ENCODE data around the gene SMIM12. TPM values are rescaled to one million over a fixed set of nuclear protein-coding genes. Genes with fewer than 3 reads are reported as not detected.
"Not testable (repeated sequence)": the region's sequence is repeated elsewhere in the genome, so short reads cannot be mapped to it uniquely, and the experiment has no call there.

Gene SMIM12
- polyA plus RNA-seq, 4 donors = 29.9 to 39.0 (median 34.9) TPM

DNA sequence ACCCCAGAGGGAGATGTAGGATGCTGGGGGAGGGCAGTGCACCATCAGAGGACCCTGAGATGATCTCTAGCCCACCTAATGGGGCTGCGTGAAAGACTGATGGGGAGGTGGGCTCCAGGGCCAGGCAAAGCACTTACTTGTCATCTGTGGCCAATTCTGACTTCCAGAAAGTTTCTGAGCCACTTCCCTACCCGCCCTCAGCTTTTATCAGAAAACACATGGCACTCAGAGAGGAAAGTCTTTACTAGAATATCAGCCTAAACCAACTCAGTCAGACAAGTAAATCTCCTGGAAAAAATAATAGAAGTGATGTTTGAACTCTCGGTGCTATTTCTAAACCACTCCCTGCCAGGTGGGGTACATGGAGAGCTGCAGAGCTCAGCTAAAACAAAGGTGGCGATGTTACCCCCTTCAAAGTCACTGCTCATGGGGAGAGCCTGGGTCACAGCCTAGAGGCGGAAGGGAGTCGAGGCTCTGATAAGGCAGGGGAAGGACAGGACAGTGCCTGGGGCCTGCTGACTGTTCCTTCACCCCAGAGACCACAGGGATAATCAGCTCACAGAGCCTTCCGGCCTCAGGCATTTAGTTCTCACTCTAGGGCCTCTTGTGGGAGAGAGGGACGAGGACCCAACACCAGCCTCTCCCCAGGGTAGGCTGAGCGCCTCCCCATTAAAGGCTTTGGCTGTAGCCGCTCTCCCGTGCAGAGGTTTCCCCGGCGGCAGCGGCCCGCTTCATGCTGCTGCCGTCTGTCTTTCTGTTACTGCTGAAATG lies 14.2 kb downstream of the SMIM12 start:
- no peak for DNase-seq (ENCODE audit: low read depth in 4 of 4, low spot score in 3 of 4)

DNA sequence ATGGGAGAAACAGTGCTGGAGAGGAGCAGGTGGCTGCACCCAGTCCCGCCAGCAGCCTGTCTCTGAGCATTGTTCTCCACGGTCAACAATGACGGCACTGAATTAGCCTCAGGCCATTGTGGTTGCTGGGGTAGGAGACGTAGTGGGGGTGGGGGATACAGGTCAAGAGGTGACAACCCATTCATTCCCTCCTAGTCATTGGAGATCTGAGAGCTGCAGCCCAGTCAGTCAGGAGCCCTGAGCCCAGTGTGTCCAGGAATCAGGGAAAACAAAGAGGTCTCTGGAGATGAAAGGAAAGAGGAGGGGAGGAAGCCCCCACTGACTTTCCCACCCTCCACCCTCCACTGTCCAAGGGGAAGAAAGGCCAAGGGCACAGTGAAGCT lies 15.3 kb downstream of the SMIM12 start:
- no peak for DNase-seq (ENCODE audit: low read depth in 4 of 4, low spot score in 3 of 4)

DNA sequence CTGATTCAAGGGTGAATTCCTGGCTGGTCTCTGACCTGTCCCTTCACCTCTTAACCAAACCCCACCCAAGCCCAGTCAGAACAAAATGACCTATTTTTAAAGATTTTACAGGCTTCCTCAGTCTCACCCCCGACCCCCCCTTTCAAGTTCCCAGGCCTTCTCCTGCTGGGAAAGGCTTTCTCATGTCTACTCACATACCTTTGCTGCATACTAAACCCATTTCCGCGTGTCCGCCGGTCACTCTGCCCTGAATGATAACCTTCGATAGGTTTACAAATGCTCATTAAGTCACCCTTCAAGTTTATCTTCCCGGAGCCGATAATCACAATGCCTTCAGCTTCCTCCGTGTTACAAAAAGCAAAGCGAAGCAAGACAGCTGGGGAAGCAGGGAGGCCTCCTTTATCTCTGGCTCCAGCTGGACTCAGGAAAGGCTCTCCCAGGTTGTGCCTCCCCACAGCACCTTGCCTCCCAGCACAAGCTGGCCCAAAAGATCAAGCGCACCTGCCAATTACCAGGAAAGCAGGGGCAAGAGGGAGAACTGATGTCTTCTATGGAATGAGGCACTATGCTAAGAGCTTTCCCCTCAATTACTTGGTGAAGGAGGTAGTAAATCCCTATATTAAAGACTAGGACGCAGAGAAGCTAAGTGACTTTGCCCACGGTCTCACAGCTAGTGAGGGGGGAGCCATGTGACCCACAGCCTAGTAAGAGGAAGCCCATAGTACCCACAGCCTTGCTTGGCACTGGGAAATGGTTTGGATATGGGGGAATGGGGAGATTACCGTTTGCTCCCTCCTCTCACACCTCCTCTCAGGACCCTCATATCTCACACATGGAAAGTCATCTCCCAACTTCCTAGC lies 15.9 kb downstream of the SMIM12 start:
- DNase-seq (ENCODE audit: low read depth in 4 of 4, low spot score in 3 of 4) = no peak

DNA sequence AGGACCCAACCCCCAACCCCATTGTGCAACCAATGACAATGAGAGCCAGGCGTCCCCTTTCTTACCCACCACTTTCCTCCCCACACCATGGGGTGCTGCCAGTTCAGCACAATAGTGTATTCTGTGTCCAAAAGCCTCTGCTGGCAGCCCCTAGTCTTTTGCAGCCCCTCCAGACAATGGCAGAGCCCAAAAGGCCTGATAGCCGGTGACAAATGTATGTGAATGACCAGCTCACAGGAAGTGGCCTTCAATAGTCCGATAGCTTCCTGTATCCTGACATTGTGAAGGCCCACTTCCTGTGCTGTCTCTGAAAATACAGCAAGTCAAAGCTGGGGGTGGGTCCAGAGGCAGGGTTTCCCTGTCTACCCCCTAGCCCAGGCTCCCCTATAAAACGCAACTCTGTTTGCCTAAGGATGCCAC lies 16.6 kb downstream of the SMIM12 start:
- no peak for DNase-seq (ENCODE audit: low read depth in 4 of 4, low spot score in 3 of 4)

DNA sequence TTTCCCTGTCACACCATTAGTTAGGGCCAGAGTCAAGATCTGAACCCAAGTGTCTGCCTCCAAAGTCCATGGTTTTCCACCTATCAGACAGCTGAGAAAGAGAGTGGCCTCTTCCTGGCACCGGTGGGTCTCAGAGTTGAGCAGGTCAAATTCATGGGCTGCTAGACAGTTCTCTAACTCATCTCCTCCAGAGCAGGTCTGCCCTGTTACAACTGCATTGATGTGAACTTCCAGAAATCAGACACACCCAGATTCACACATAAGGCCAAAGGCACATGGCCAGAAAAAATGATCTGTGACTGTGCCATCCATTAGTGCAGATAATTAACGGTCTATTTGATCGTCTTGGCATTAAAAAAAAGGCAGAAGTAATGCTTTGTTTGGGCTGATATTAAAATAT lies 17.5 kb downstream of the SMIM12 start:
- no peak for DNase-seq (ENCODE audit: low read depth in 4 of 4, low spot score in 3 of 4)

DNA sequence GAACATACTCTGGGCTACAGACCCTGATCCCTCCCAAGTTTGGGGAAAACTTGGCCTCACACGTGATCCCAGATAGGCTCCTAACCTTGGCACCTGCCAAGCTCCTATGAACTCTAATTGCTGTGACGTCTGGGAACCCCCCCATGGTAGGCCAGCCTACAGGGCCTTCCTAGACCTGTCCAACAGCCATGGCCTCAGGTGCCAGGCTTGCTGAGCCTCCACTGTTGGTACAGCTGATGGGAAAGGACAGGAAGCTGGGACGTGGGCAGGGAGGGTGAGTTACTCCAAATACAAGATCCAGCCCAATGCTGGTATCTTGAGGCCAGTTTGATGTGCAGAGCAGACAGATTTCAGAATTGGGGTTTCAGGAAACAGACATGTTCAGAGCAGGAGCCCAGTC lies 19.1 kb downstream of the SMIM12 start:
- no peak for DNase-seq (ENCODE audit: low read depth in 4 of 4, low spot score in 3 of 4)

DNA sequence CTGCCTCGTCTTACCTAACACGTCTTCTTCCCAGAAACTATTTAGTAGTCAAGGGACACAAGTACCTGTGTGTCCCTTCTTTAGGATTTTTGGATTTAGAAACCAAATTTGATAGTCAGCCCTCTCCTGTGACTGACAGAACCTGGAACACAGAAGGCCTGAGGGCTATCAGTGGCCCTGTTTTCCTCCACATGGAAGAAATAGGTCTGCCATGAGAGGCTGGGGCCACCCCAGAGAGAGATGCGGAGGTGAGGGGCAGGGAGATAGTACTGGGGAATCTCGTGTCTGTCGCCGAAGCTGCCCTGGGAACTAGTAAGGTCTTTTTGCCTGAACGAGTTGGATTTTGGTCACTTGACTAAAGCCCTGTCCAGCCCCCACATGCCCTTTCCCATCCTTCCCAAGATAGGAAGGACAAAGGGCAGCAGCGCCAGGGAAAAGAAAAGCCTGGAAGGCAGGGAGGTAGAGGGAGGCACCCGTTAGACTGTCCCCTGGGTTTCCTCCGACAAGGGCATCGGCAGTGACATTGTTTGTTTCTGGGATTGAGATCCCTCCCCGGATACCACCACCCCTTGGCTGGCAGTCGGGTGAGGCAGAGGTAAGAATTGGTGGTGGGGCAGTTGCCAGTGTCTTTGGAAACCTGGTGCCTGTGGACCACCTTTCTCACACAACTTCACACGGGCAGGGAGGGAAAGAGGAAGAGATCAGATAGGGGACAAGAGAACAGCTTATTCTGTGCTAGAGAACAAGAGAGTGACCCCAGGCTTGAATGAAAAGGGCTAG lies 19.8 kb downstream of the SMIM12 start:
- no peak for DNase-seq (ENCODE audit: low read depth in 4 of 4, low spot score in 3 of 4)

DNA sequence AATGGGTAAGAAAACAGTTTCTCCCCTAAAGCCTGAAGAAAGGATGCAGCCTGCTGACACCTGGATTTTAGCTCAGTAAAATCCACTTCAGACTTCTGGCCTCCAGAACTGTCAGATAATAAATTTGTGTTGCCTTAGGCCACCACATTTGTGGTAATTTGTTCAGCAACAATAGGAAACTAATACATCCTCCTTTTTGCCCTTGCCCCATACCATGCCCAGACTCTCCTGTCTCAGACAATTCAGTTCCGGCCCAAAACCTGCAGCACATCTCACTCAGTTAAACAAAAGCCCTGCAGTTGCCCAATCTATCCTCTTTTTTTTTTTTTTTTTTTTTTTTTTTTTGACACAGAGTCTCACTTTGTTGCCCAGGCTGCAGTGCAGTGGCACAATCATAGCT lies 25.8 kb downstream of the SMIM12 start:
- no peak for DNase-seq (ENCODE audit: low read depth in 4 of 4, low spot score in 3 of 4)

DNA sequence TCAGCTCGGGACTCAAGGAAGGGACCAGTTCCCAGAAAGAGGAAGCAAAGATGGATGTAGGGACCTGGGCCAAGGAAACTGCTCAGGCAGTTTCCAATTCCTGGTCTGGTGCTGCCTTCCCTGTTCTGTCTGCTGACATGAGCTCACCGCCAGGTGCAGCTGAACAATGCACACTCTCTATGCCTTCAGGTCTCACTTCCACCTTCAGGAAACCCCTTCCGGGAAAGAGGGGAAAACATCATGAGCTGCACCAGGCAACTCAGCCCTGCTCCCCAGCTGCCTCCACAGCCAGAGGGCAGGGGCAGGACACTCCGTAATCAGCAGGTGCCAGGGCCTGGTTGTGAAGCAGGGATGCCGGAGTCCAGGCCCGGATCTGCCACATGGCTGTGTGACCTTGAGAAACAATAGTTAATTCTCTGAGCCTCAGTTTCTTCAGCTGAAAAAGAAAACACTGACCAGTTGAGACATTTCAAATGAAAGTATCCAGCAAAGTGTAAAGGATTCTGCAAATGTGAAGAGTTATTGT lies 27.8 kb downstream of the SMIM12 start:
- DNase-seq (ENCODE audit: low read depth in 4 of 4, low spot score in 3 of 4) = no peak

DNA sequence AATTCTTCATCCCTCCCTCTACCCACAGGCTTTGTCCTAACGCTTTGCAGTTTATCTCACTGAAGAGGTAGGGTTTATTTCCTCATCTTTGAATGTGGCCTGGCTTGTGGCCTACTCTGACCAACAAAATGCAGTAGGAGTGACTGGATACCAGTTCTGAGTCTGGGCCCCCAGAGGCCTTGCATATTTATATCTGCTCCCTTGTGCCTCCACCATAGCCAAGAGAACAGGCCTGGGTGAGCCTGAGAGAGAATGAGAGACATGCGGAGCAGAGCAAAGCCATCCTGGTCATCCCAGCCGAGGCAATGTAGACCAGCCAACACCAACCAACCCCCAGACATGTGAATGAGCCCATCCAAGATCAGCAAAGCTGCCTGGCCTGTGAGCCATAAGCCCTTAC lies 30.3 kb downstream of the SMIM12 start:
- DNase-seq (ENCODE audit: low read depth in 4 of 4, low spot score in 3 of 4) = no peak

DNA sequence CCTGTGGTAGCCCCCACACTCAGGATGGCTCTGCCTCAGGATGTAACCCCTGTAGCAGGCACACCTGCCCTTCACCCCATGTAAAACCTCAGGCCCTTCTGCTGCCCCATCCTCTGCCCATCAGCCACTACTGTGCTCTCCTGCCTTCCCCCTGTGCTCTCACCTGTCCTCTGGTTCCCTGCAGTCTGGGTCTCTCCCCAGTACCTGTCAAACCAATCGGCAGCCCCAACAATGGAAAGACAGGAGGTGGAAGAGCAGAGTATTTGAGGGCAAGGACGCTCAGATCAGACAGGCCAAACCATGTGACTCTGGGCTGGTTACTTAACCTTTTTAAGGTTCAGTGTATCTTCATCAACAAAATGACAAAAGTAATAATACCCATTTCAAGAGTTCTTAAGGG lies 30.9 kb downstream of the SMIM12 start:
- DNase-seq (ENCODE audit: low read depth in 4 of 4, low spot score in 3 of 4) = no peak

DNA sequence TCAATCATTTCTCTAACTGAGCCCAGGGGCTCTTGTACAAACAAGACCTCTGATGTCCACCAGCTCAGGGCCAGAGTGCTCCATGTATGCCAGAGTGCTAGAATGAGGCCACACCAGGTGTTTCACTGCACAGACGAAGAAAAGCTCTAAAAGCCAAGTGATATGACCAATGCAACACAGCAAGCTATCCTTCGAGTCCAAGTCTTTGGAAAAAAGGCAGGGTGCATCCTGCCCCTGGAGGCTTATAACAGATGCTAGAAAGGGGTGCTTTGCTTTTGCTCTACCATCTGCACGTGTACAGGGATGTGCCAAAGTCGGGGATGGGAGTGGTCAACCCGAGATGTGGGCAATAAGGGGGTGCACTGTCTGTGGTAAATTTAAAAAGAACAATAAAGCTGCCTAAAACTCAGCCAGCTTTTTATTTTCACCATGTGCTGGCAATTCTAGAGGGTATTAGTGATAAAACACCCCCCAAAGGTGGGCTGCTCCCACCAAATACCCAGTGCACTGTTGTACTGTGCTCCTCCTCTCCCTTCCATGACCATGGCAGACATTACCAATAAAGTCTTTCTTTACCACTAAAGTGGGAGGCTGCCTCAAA lies 32.1 kb downstream of the SMIM12 start:
- no peak for DNase-seq (ENCODE audit: low read depth in 4 of 4, low spot score in 3 of 4)

DNA sequence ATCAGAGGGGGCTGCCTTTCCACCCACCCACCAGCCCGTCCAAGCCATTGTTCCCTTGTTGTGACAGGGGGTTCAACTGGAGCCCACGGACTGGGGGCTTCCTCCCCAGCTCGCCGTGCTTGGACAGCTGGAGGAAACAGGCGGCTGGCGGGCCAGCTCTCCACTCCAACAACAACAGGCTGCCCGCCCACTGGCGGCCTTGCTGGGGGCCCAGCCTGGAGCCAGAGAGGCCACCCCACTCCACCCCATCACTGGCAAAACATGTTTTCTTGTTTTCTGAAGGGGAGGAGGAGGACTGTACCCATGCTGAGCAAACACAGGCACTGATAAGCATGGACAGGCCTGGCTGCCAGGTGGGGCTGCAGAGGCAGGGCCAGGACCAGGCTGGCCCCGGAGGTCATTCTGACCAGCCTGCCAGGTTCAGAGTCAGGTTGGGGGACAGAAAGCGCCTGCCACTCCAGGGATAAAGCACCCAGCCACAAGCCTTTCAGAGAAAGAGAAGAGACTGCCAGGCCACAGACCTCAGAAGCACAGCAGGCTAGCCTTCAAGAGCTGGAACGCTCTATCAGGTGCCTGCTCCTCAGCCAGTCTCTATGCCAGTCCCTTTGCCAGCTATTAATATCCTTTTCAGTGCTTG lies 34.0 kb downstream of the SMIM12 start:
- DNase-seq (ENCODE audit: low read depth in 4 of 4, low spot score in 3 of 4) = no peak

DNA sequence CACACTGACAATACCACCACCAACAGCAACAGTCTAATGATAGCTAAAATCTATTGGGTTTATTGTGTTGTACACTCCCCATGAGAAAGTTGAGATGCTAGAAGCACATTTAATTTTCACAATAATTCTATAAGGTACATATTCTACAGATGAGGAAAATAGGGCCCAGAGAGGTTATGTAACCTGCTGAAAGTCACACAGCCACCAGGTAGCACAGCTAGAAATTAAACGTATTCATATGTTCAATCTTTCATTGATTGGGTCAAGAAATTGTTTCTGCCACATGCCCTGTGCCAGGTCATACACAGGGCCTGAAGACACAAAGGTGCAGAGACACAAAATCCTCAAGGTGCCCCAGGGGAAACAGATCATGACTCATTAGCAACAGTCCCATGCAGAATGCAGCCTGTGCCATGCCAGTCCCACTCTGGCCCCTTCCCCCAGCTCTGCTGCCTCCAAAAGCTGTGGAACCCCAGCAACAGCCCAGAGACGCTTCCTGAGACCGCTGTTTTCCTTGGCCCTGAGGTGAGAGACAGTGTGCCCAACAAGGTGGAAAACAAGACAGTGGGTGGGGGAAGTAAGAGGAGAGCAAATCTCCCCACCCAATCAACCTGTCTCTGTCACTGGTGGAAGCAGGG lies 34.6 kb downstream of the SMIM12 start:
- no peak for DNase-seq (ENCODE audit: low read depth in 4 of 4, low spot score in 3 of 4)

DNA sequence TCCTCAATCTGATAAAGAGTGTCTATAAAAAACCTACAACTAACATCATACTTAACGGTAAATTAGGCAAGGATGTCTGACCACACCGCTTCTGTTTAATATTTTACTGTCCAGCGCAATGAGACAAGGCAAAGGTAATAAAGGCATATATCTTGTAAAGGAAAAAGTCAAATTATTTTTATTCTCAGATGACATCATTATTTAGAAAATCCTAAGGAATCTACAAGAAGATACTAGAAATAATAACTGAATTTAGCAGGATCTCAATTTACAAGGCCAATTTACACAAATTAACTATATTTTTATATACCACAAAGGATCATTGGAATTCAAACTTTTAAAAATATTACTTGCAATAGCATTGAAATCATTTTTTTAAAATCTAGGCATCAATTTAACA lies 37.3 kb downstream of the SMIM12 start:
- no peak for DNase-seq (ENCODE audit: low read depth in 4 of 4, low spot score in 3 of 4)

DNA sequence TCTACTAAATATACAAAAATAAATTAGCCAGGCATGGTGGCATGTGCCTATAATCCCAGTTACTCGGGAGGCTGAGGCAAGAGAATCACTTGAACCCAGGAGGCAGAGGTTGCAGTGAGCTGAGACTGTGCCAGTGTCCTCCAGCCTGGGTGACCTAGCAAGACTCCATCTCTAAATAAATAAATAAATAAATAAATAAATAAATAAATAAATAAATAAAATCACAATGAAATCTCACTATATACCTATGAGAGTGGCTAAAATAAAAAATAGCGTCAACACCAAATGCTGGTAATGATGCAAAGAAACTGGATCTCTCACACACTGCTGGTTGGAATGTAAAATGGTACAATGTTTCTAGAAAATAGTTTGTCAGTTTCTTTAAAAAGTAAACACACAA lies 40.7 kb downstream of the SMIM12 start:
- not testable (repeated sequence) for DNase-seq (ENCODE audit: low read depth in 4 of 4, low spot score in 3 of 4)

DNA sequence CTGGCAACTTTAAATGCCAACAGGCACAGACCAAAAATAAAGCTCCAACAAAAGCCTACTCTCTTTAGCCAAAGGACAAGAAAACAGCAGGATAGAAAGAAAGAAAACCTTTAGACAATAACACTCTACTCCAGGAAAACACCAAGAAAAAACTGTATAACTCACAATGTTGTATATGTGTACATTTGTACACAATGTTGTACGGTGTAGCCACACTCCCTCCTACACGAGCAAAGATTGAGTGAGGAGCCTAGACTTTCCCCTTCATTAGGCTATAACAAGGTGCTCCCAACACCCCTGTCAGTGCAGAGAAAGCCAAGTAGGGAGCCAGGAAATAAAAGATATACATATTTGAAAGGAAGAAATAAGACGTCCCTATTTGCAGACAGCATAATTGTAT lies 42.8 kb downstream of the SMIM12 start:
- DNase-seq (ENCODE audit: low read depth in 4 of 4, low spot score in 3 of 4) = no peak

DNA sequence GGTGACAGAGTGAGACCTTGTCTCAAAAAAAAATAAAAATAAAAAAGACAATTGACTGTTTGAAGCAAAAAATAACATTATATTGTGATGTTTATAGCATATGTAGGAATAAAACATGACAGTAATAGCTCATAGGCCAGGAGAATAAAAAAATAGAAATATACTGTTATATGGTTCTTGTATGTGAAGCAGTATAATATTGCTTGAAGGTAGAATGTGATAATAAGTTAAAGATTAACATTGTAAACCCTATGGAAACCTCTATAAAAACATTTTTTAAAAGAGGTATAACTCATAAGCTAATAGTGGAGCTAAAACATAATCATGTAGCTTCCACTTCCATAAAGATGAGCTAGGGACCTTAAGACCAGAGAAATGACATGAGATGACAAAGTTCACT lies 43.2 kb downstream of the SMIM12 start:
- DNase-seq (ENCODE audit: low read depth in 4 of 4, low spot score in 3 of 4) = no peak

DNA sequence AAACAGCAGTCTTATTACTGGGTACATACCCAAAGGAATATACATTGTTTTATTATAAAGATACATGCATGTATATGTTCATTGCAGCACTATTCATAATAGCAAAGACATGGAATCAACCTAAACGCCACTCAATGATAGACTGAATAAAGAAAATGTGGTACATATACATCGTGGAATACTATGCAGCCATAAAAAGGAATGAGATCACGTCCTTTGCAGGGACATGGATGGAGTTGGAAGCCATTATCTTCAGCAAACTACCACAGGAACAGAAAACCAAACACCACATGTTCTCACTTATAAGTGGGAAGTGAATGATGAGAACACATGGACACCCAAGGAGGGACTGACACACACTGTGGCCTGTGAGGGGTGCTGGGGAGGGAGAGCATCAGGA lies 48.8 kb downstream of the SMIM12 start:
- not testable (repeated sequence) for DNase-seq (ENCODE audit: low read depth in 4 of 4, low spot score in 3 of 4)

Data from right renal pelvis (tissue), 4 donors.